Esophagus (tissue), 2 donors: ENCODE data around the gene TOP3B. TPM values are rescaled to one million over a fixed set of nuclear protein-coding genes. Genes with fewer than 3 reads are reported as not detected.

ENCODE experiments used
- H3K27ac ChIP-seq, 2 donors: one replicate each; pipeline ENCODE4 v1.5.1; 2013; ENCODE audit warnings: low read depth in 2 of 2, mild to moderate bottlenecking in 2 of 2, inconsistent platforms in 1 of 2, low read length in 1 of 2, moderate library complexity in 1 of 2
- H3K27me3 ChIP-seq, 2 donors: one replicate each; pipeline ENCODE4 v1.6.1; 2013; ENCODE audit warnings: low read length in 2 of 2, control low read depth in 1 of 2, mild to moderate bottlenecking in 1 of 2; ENCODE audit not compliant: insufficient read depth in 2 of 2, control insufficient read depth in 1 of 2
- H3K36me3 ChIP-seq, 2 donors: one replicate each; pipeline ENCODE4 v1.6.1; 2013; ENCODE audit warnings: low read length in 1 of 2; ENCODE audit not compliant: control insufficient read depth in 2 of 2, insufficient read depth in 2 of 2
- H3K4me1 ChIP-seq, 2 donors: one replicate each; pipeline ENCODE4 v1.6.1; 2013; ENCODE audit warnings: low read length in 1 of 2; ENCODE audit not compliant: control insufficient read depth in 2 of 2, insufficient read depth in 2 of 2
- H3K4me3 ChIP-seq, 2 donors: one replicate each; pipeline ENCODE4 v1.5.1; 2013; ENCODE audit warnings: low read length in 2 of 2, mild to moderate bottlenecking in 2 of 2, low read depth in 1 of 2, moderate library complexity in 1 of 2
- H3K9me3 ChIP-seq, 2 donors: one replicate each; pipeline ENCODE4 v1.6.1; 2013; ENCODE audit warnings: mild to moderate bottlenecking in 2 of 2, low read depth in 1 of 2, low read length in 1 of 2, moderate library complexity in 1 of 2; ENCODE audit not compliant: control insufficient read depth in 2 of 2, insufficient read depth in 1 of 2
- WGBS, 2 donors: extraction: QIAGEN DNeasy Blood & Tissue Kit; methylation state at CpG; one replicate each; pipeline ENCODE4 v1.1.7; 2013; 5-methylcytosine and 5-hydroxymethylcytosine counted together
- polyA plus RNA-seq, 2 donors: library from polyadenylated mRNA; stranded (reverse); fragments of 200-250 nt; gene quantifications; one replicate each; pipeline ENCODE4 v1.2.3, GENCODE V29; 2013
- donor health status: healthy with polysubstance abuse.
- donor health status: Bipolar disorder and iron deficiency.

The TOP3B gene
- polyA plus RNA-seq, 2 donors: 12.3 to 19.1 TPM

DNA sequence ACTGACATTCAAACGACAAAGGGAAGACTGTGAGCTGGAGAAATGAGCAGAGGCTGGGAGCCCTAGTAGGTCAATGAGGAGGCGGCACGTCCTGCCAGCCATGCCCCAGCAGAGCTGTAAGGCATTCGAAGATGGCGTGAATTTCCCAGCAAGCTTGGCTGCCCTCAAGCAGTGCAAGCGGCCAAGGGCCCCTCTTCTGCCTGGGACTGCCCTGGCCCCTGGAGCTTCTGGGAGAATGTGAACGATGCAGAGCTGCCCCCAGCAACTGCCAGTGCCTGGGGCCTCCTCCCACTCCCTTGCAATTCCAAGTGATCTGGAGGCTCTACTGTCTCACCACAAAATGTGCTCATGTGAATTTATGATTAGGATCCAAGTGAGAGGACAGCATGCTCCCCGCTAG is 34.2 kb downstream of the TOP3B start:
- Histone ChIP-seq H3K36me3 (peaks cover 3 to 31% of the 10 kb centered on the region in 2 donors), H3K27ac (peak overlapping the region in 1 of 2 donors; percentile 45), H3K4me3 (no peak overlapping the region), H3K4me1 (peaks cover 7 to 22% of the 10 kb centered on the region in 2 donors), H3K27me3 (no peaks in the 10 kb centered on the region), H3K9me3 (no peaks in the 10 kb centered on the region)
- 75 to 76% methylated on average over 8 of the region's 8 CpGs for WGBS, 2 donors

DNA sequence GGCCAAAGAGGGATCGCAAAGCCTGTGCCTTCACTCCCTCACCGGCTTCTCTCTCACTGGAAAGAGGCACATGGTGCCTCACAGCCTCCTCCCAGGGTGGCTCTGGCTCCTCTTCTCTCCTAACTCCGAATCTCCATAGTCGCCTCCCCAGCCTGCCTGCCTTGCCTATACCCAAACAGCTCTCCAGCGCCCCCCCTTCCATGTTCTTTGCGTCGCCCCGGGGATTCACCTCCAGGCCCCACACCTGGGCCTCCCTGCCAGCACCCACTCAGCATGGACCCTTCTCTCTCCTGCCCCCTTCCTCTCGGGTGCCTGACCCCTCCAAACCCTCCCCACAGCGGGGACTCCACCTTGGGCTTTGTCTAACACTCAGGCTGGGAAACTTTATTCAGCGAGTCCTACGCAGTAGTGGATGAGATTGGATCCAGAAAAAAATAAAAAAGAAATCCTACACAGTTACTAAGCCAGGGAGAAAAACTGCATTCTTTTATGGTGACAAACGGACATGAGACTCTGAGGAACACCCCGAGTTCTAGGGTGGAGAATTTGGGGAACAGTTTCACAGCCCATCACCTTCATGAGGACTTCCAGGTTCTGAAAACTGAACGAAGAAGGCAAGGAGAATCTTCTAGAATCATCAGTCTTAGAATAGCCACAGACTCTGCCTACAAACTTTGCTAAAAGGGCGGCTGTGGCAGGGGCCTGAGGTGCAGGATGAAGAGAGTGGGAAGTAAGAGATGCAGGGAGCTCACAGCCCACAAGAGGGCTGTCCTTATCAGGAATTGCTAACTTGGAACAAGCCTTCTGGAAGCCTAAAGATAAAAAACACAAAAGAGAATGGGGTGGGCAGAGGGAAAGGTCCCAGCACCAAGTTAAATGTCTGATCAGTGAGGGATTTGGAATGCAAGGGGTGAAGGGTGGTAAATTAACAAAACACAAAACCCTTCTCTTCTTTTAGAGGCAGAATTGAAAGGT is 35.3 kb downstream of the TOP3B start:
- Histone ChIP-seq H3K9me3 (no peaks in the 10 kb centered on the region), H3K4me1 (peaks cover 7 to 31% of the 10 kb centered on the region in 2 donors), H3K36me3 (peaks cover 3 to 31% of the 10 kb centered on the region in 2 donors), H3K27me3 (no peaks in the 10 kb centered on the region), H3K27ac (peak overlapping the region; percentile 57 to 88), H3K4me3 (no peak overlapping the region)
- WGBS, 2 donors: 47 to 62% methylated on average over 16 of the region's 16 CpGs

DNA sequence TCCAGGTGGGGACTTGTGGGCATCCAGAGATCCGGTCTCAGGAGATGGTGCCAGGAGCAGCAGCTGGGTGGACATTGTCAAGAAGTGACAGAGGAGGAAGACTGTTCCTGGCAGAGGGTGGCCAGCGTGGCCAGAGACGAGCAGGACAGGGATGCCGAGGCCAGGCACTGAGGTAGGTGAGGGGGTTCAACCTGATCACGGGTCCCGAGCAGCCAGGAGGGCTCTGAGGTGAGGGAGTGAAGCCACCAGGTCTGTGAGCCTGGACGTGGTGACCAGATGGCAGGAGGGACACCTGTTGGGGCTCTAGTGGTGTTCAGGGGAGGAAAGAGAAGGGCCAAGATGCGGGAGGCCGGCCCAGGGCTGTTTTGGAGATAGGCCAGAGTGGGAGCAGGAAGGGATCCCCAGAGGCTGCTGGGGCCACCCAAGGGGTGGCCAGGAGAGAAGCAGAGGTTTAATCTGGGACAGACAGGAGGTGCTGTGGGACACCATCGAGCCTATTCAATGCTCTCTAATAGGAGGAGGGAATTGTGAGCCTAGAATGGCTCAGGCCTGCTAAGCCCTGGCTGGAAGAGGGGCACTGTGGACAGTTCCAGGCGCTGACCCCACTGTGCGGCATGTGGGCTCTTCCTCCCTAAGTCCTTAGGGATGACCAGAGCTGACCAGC is 36.2 kb downstream of the TOP3B start:
- Histone ChIP-seq H3K27me3 (no peaks in the 10 kb centered on the region), H3K4me1 (peaks cover 10 to 30% of the 10 kb centered on the region in 2 donors), H3K4me3 (no peak overlapping the region), H3K9me3 (no peaks in the 10 kb centered on the region), H3K27ac (peak overlapping the region; percentile 57 to 88), H3K36me3 (peaks cover 3 to 37% of the 10 kb centered on the region in 2 donors)
- 86% methylated on average over 12 of the region's 12 CpGs for WGBS, 2 donors

DNA sequence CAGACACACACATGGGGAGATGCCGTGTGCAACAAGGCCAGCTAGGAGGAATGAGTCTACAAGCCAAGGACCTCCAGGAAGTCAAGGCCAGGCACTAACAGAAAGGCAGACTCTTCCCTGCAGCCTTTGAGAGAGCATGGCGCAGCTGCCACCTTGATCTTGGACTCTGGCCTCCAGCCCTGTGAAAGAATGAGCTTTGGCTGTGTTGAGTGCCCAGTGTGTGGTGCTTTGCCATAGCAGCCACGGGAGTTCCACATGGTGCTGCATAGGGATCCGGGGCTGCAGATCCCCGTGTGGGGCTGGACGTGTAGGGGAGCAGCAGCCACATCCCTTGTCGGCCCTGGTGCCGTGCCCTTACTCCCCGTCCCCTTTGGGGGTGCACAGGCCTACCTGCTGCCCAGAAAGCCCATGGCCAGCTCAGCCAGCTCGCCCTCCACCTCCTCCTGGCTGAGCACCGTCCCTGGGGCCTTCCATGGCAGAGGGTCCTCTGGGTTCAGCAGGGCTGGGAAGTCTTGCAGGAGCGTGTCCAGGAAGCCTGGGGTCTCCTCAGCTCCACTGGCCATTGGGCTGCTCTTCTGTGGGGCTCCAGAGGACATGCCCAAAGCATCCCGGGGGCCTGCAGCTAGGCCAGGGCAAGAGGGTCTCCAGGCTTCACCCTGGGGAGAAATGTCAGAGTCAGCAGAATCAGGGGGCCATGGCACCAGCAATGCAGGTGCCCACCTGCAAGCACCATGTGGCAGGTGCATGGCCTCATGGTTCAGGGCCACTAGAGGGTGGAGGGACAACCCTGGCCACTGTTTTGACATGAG is 36.9 kb downstream of the TOP3B start:
- whole genome bisulfite sequencing, 2 donors: 85 to 93% methylated on average over 13 of the region's 13 CpGs
- Histone ChIP-seq H3K27me3 (no peaks in the 10 kb centered on the region), H3K9me3 (no peaks in the 10 kb centered on the region), H3K4me3 (no peak overlapping the region), H3K27ac (no peak overlapping the region), H3K36me3 (peaks cover 3 to 39% of the 10 kb centered on the region in 2 donors), H3K4me1 (peaks cover 8 to 28% of the 10 kb centered on the region in 2 donors)

DNA sequence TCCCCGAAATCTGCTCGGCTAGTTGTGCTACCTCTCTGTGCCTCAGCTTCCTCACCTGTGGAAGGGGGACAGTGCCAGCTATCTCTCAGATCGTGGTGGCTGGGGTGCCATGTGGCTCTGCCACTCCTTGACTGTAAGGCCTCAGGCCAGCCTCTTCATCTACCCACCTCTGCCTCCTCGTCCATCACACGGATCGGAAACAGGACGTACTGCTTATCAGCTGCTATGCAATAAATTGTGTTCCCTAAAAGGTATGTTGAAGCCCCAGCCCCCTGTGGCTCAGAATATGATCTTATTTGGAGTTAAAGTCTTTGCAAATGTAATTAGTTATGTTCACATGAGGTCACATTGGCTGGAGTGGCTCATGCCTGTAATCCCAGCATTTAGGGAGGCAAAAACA is 37.7 kb downstream of the TOP3B start:
- WGBS, 2 donors: 83 to 86% methylated on average over 7 of the region's 7 CpGs
- H3K36me3 ChIP-seq: peaks cover 3 to 42% of the 10 kb centered on the region in 2 donors
- no peak overlapping the region for H3K27ac ChIP-seq
- no peaks in the 10 kb centered on the region for H3K9me3 ChIP-seq
- no peak overlapping the region for H3K4me3 ChIP-seq
- no peaks in the 10 kb centered on the region for H3K27me3 ChIP-seq
- H3K4me1 ChIP-seq: peaks cover 8 to 31% of the 10 kb centered on the region in 2 donors

DNA sequence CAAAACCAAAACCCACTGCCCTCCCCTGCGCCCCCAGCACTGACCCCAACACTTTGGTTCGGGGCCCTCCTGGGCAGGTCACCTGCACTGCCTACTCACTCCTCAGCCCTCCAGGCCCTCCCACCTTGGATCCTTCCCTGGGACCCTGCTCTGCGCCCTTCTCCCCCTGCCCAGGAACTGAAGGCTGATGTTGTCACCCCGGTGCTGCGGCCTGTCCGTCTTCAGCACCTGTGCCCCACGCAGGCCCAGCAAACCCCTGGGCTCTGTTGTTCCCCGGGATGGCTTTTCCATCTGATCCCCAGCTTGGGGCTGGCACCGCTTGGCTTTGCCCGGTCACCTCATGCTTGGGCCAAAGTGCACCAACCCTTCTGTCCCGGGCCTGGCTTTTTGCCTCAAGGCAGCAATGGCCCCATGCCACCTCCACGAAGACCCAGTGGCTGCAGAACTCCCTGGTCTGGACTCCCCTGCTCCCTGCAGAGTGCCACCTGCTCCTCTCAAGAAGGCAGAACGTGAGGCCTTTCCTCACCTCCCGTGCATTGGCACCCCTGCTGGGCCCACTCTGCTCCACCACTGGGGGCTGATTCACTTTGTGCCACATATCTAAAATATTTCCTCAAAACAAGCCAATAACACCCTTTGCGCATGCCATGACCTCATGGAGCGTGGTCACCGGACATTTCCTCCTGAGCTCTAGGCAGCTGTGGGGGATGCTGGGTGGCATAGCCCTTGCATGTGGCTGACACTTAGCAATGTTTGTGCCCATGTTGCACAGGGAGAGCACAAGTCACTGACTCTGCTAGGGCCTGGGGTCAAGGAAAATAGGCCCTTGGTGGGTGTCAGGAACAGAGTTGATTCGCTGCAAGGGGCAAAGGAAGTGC is 38.8 kb downstream of the TOP3B start:
- H3K4me1 ChIP-seq: peaks cover 6 to 33% of the 10 kb centered on the region in 2 donors
- H3K4me3 ChIP-seq: no peak overlapping the region
- H3K27ac ChIP-seq: peak overlapping the region; percentile 91 to 96
- no peaks in the 10 kb centered on the region for H3K27me3 ChIP-seq
- H3K9me3 ChIP-seq: no peaks in the 10 kb centered on the region
- peaks cover 3 to 52% of the 10 kb centered on the region in 2 donors for H3K36me3 ChIP-seq
- WGBS, 2 donors: 85 to 88% methylated on average over 18 of the region's 18 CpGs

DNA sequence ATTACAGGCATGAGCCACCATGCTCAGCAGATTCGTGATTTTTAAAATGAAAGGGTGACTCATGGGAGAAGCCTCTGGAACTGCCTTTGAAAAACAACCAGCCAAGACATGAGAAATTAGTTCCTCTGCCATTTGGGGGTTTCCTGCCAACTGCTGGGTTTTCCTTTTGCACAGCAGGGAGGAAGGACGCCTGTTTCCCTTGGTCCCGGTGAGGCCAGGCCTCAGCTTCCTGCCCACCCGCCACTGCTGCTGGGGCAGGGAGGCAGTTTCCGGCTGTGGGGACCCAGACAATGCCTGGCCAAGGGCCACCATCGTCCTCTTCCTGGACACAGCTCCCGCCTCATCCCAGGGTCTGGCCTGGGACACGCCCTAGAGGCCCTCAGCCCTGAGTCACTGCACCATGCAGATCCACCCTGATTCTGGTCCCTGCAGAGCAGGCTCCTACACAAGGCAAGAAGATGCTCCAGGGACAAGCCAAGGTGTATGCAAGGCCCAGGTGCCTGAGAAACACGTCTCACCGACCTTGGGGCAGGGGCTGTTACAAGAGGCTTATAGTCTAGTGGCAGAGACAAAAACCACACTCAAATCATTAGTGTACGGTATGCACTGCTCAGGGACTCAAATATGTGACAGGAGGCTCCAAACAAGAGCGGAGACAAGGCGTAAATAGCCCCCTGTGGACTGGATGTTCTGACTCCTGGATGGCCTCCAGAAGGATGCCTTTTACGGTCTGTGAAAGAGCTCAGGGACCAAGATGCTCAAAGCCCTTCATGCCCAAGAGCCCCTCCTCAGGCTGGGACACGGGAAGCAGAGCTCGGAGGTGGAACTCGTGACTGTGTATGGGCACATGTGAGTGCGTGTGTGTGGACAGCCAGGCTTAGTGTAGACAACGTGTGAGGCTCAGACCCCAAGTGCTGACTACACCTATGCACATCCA is 39.9 kb downstream of the TOP3B start:
- 34 to 49% methylated on average over 19 of the region's 19 CpGs for whole genome bisulfite sequencing, 2 donors
- H3K27me3 ChIP-seq: no peaks in the 10 kb centered on the region

DNA sequence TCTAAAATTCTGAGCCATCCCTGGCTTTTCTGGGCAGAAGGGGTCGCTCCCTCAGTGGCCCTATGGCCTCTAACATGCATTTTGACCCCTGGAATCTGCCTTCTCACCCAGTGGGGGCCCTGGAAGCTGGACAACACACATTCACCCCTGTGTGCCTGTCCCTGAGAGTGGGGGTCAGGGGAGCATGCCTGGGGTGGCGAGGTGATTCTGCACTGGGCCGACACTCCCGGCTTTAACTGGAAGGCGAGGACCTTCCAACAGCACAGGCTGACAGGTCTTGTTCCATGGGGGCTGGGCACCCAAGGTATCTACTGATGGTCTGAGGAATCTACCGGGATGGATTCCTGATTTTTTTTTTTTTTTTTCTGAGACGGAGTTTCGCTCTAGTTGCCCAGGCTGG is 40.7 kb downstream of the TOP3B start:
- peak overlapping the region; percentile 91 to 96 for H3K27ac ChIP-seq
- H3K27me3 ChIP-seq: no peaks in the 10 kb centered on the region
- H3K36me3 ChIP-seq: peaks cover 3 to 52% of the 10 kb centered on the region in 2 donors
- 82 to 86% methylated on average over 8 of the region's 8 CpGs for WGBS, 2 donors
- no peaks in the 10 kb centered on the region for H3K9me3 ChIP-seq
- no peak overlapping the region for H3K4me3 ChIP-seq
- peaks cover 4 to 35% of the 10 kb centered on the region in 2 donors for H3K4me1 ChIP-seq

More for the DNA sequence above, 39.9 kb downstream of the TOP3B start:
- Histone ChIP-seq H3K4me3 (no peak overlapping the region), H3K4me1 (peaks cover 6 to 30% of the 10 kb centered on the region in 2 donors), H3K36me3 (peaks cover 3 to 52% of the 10 kb centered on the region in 2 donors), H3K27ac (peak overlapping the region; percentile 91 to 96), H3K9me3 (no peaks in the 10 kb centered on the region)
